ENCODE data around the gene GALNT18. TPM values are rescaled to one million over a fixed set of nuclear protein-coding genes. Genes with fewer than 3 reads are reported as not detected.

The GALNT18 gene
- total and polyA plus RNA-seq, 2 of the 4 experiments (the other 2 are of a cell fraction) = 9.5 to 11.3 TPM

GRCh38 chr11:11265994-11266606 lies 355.7 kb downstream of the GALNT18 start:
- Histone ChIP-seq H2BK5ac (ENCODE audit: low read depth, low read length, poor library complexity, severe bottlenecking) (no peak overlapping the region), H3K56ac (ENCODE audit: extremely low read depth, insufficient read depth, low read length) (no peak overlapping the region), H3K4ac (ENCODE audit: low read depth, low read length) (no peak overlapping the region), H4K5ac (ENCODE audit: low read depth, low read length) (no peak overlapping the region), H3K36me3 (ENCODE audit: control insufficient read depth, insufficient read depth, low read length) (no peaks in the 10 kb centered on the region), H3K18ac (ENCODE audit: low read depth, low read length) (no peak overlapping the region), H3K27me3 (ENCODE audit: control insufficient read depth, insufficient read depth, low read length) (peaks cover 16% of the 10 kb centered on the region), H3K79me1 (ENCODE audit: low read depth in 1 of 2, low read length in 2 of 2) (no peaks in the 10 kb centered on the region), H2AK9ac (replicated peaks; ENCODE audit: low read depth, low read length, poor library complexity) (no peak overlapping the region), H2AK5ac (ENCODE audit: low read depth, low read length) (no peak overlapping the region), H4K20me1 (ENCODE audit: insufficient read depth, low read length) (no peaks in the 10 kb centered on the region), H3K9me1 (ENCODE audit: insufficient read depth, low read length) (no peaks in the 10 kb centered on the region), H3K23ac (ENCODE audit: low read depth, low read length) (no peak overlapping the region), H3K27ac (ENCODE audit: insufficient read depth, low read length) (no peak overlapping the region), H3K9me3 (ENCODE audit: control insufficient read depth, insufficient read depth, low read length) (no peaks in the 10 kb centered on the region), H3K14ac (replicated peaks; ENCODE audit: low read depth, low read length) (no peak overlapping the region), H4K8ac (ENCODE audit: low read depth in 2 of 2, low read length in 2 of 2) (no peak overlapping the region), H2BK20ac (ENCODE audit: low read depth, low read length) (no peak overlapping the region), H3K4me1 (ENCODE audit: control insufficient read depth, insufficient read depth, low read length) (0 out of 2 replicates have a peak, but pooled peaks cover 1% of the 10 kb centered on the region), H3K4me3 (ENCODE audit: insufficient read depth, low read depth, low read length) (no peak overlapping the region), H4K91ac (ENCODE audit: insufficient read depth, low read depth, low read length) (no peak overlapping the region), H2BK15ac (ENCODE audit: low read depth, low read length) (no peak overlapping the region), H2BK120ac (ENCODE audit: low read depth, low read length) (no peak overlapping the region), H3K9ac (ENCODE audit: low read depth, low read length) (no peak overlapping the region), H2AFZ (replicated peaks; ENCODE audit: low read length, poor library complexity) (no peak overlapping the region), H3K4me2 (ENCODE audit: low read depth, low read length) (no peak overlapping the region)
- dilution Hi-C loops (cut with HindIII; ENCODE audit: low sequenced_read_pairs, unreplicated experiment) = no loop called here
- in situ Hi-C loops (cut with MboI; ENCODE audit: low sequenced_read_pairs) = no loop called here
- no TSS peak for BruUV-seq (replicated peaks)
- TF ChIP-seq SMC3 (IDR thresholded peaks at IDR 0.05; ENCODE audit: low read depth, low read length) (peak; percentile 32), RAD21 (IDR thresholded peaks at IDR 0.05; ENCODE audit: low read length) (peak; percentile 47), MAZ (IDR thresholded peaks at IDR 0.05; ENCODE audit: borderline replicate concordance, low read depth, low read length) (peak; percentile 13; the same call in 1 of the 2 replicates), CTCF (conservative IDR thresholded peaks at IDR 0.05; ENCODE audit: low read depth, low read length) (peak; percentile 59), CEBPB (IDR thresholded peaks at IDR 0.05; ENCODE audit: low read depth, low read length) (no peak), RFX5 (IDR thresholded peaks at IDR 0.05; ENCODE audit: low read depth, low read length) (no peak)
- ATAC-seq (ENCODE audit: low read depth) = peak; percentile 60
- ChIA-PET CTCF (no interaction called here), POLR2A (ENCODE audit: unreplicated experiment) (interaction anchor here (0.8 kb wide), 1 partner anchor 14 kb away, joined by 4 read pairs; no protein-coding TSS in a partner anchor)
- intact Hi-C loops (cut with micrococcal nuclease) = loop anchor here (1.0 to 10.0 kb wide), 2 partner anchors 238 to 519 kb away; no protein-coding TSS in a partner anchor
- DNase-seq = peak; percentile 3
- WGBS, 2 experiments (ENCODE audit: extremely low coverage in 2 of 2, insufficient read length in 1 of 2) = 30% methylated on average over 3 of the region's 8 CpGs; no CpG with 5 or more reads in 1 of the 2 experiments

Data from IMR-90 (cell line).